HG02981 (cell line): Measurements from ENCODE around the gene EFCAB9.
"Not testable (repeated sequence)": the region's sequence is repeated elsewhere in the genome, so short reads cannot be mapped to it uniquely, and the experiment has no call there.

Experiments used
- ATAC-seq: cut with Tn5 transposase; IDR thresholded peaks from one replicate; pipeline ENCODE4 v1.9.1; 2021; ENCODE audit warnings: mild to moderate bottlenecking, moderate library complexity; ENCODE audit not compliant: unreplicated experiment

The EFCAB9 gene

DNA sequence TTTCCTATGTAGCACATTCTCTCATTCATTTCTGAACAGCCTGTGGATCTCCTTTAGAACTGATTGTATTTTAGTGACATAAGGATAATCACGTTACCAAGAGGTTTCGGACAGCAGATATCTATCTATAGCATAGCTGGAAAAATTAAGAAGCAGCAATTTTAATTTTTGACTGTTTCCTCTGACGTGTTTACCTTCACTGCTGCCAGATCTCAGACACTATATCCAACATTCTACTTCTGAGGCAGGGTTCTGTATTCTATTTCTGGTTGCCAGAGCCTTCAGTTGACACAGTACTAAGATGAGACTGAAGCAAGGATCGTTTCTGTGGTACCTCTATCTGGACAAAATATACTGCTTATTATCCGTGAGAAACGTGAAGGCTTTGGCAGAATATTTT, at the start of gene EFCAB9:
Gene EFCAB9 (plus strand): TSS at position 301 of the 400 bp plus-strand sequence. CDS start 1 bp downstream, at position 302.
- ATAC-seq = no peak

- ATAC-seq = peak; percentile 59
Measured at GRCh38 chr5:172144291-172144815, 49.6 kb upstream of the EFCAB9 start.

GRCh38 chr5:172144931-172145869, 48.8 kb upstream of the EFCAB9 start:
- ATAC-seq = no peak

GRCh38 chr5:172145870-172146747, 47.9 kb upstream of the EFCAB9 start:
- ATAC-seq = no peak

- no peak for ATAC-seq
Measured at GRCh38 chr5:172146748-172147092, 47.3 kb upstream of the EFCAB9 start.

- ATAC-seq = no peak
Measured at GRCh38 chr5:172147857-172148256, 46.1 kb upstream of the EFCAB9 start.

GRCh38 chr5:172148381-172148780, 45.6 kb upstream of the EFCAB9 start:
- no peak for ATAC-seq

- ATAC-seq = no peak
Measured at GRCh38 chr5:172149073-172149472, 44.9 kb upstream of the EFCAB9 start.

DNA sequence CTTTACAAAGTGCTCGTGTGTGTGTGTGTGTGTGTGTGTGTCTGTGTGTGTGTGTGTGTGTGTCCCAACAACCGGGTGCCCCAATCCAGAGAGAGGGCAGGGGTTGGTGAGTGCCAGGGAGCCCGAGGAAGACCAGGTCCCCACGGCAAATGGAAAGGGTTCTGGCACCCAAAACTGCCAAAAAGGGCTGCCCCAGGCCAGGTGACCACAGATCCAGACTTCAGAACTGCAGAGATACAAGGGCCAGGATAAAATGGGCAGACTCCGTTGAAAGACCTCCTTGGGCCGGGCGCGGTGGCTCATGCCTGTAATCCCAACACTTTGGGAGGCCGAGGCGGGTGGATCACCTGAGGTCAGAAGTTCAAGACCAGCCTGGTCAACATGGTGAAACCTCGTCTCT, 44.5 kb upstream of the EFCAB9 start:
- ATAC-seq = not testable (repeated sequence)

DNA sequence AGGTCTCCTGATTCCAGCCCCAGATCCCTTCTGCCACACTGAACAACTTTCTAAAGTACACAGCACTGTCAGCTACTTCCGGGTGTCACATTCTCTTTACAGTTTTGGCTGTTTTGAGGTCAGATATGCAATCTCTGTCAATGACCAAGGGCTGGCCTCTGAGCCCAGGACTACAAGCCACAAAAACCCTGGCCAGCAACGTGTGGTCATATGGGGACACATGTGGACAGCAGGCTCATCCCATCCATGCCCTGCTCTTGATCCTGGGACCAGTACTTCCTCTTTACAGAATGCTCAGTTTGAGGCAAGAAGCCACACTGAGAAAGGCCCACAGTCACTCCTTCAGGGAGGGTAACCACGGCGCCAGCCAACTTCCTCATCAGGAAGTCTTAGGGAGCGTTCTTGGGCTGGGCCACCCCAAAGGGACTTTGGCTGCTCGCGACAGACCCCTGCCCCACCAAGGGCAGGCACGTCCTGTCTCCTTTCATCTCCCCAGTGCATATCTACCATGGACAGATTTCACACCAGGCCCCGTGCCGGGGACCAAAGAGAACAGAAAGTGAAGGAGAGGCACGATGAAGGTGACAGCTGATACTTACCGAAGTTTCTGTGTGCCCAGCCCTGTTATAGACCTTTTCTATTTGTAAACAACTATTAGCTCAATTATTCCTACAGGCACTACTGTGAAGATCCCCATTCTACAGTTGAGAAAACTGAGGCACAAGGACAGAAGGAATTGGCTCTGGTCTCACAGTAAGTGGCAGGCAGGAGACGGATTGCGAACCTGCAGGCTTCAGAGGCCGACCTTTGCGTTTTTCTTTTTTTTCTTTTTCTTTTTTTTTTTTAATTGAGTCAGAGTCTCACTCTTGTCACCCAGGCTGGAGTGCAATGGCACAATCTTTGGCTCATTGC, 43.2 kb upstream of the EFCAB9 start:
- ATAC-seq = peak; percentile 56

- ATAC-seq = no peak
Measured at GRCh38 chr5:172151661-172152210, 42.2 kb upstream of the EFCAB9 start.

DNA sequence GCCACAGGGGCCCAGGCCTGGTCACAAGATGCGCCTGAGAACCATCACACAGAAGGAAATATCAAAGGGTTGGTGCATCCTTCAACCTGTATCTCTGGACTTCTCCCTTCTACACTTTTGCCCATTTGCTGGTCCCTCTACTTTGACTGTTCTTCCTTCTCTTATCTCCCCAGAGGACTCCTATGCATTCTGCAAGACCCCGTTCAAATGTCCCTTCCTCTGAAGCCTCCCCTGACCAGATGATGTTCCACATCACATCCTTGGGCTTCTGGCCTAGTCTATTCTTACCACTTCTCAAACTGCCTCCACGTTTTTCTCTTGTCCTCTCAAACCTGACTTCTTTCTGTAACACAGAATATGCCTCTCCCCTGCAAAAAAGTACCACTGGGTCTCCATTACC, 40.3 kb upstream of the EFCAB9 start:
- ATAC-seq = no peak

GRCh38 chr5:172155101-172155500, 38.9 kb upstream of the EFCAB9 start:
- ATAC-seq = not testable (repeated sequence)

- no peak for ATAC-seq
Measured at GRCh38 chr5:172156541-172156994, 37.4 kb upstream of the EFCAB9 start.

- no peak for ATAC-seq
Measured at GRCh38 chr5:172159016-172159415, 35.0 kb upstream of the EFCAB9 start.

- no peak for ATAC-seq
Measured at GRCh38 chr5:172160506-172160905, 33.5 kb upstream of the EFCAB9 start.

DNA sequence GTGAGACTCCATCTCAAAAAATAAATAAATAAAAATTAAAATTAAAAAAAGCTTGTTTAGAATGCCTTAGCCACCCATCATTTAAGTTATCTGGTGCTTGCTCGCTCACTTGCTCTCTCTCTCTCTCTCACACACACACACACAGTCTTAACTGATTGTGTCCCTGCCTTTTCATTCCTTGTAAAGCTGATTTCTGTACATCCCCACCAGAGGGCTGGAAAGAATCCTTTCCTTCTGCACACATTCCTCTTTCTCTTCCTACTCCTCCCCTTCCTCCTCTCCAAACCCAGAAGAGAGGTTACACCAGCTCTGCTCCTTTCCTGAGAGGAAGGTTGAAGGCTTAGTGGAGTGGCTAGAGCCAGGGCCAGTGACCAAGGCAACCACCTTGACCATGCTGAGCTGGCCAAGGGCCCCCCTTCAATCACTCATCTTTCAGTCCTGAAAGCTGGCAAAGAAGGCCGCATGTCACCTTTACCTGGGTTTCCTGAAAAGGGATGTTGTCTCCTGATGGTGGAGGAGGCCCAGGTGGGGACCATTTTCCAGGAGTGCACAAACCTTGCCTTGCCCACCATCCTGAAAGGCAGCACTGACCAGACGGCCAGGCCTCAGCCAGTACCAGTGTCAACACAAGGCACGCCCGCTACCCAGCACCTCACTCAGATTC, 31.5 kb upstream of the EFCAB9 start:
- no peak for ATAC-seq

DNA sequence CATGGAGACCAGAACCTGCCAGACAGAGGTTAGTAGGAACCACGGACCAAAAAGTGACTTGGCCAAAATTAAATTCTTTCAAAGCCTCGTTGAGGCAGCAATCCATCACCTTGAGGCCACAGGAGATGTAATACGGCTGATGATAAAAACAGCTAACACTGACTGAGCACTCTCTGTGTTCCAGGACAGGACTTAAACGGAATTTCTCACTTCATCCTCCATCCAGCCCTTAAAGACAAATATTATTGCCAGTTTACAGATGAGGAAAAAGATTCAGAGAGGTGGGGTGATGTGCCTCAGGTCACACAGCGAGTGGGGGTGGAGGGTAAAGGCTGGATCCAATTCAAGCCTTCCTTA, 31.0 kb upstream of the EFCAB9 start:
- no peak for ATAC-seq

GRCh38 chr5:172163346-172163745, 30.6 kb upstream of the EFCAB9 start:
- no peak for ATAC-seq
